PC-9 (cell line): ENCODE data around the gene SLC2A6.

Experiments used
- EZH2 ChIP-seq: fragments of 200-600 bp; sonication (generic); IDR thresholded peaks from 2 replicates; pipeline ENCODE4 v1.8.0; 2017; ENCODE audit warnings: antibody characterized with exemption, low read depth
- TF ChIP-seq, protein P1 (sequence below): fragments of 200-600 bp; sonication (generic); conservative IDR thresholded peaks from 2 replicates; pipeline ENCODE4 v1.6.1; 2017; ENCODE audit warnings: mixed run types, antibody characterized with exemption, mild to moderate bottlenecking, moderate library complexity

DNA sequence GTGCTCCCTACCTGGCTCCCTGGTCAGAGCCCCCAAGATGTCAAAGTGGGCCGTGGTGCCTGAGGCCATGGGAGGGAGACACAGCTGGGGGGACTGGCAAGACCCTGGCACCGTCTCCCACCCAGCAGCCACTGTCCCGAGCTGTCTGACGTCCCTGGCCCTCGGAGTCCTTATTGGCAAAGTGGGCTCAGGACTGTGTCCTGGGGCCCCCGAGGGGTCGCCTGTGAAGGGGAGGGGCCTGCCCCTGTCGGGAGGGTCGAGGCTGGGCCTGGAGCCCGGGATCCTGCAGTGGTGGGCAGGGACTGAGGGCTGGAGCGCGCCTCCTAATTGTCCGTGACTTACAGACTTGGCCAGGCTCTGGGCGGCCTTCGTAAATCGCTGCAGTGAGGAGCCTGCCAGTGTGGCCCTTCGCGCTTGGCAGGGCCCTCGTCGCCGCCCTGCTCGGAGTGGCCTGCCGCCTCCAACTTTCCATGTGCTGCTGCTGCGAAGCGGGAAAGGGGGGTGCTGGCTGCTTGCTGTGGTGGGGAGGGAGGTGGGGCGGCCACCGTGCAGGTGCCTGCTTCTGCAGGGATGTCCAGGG lies 32.1 kb upstream of the SLC2A6 start:
- TF ChIP-seq, protein P1, sequence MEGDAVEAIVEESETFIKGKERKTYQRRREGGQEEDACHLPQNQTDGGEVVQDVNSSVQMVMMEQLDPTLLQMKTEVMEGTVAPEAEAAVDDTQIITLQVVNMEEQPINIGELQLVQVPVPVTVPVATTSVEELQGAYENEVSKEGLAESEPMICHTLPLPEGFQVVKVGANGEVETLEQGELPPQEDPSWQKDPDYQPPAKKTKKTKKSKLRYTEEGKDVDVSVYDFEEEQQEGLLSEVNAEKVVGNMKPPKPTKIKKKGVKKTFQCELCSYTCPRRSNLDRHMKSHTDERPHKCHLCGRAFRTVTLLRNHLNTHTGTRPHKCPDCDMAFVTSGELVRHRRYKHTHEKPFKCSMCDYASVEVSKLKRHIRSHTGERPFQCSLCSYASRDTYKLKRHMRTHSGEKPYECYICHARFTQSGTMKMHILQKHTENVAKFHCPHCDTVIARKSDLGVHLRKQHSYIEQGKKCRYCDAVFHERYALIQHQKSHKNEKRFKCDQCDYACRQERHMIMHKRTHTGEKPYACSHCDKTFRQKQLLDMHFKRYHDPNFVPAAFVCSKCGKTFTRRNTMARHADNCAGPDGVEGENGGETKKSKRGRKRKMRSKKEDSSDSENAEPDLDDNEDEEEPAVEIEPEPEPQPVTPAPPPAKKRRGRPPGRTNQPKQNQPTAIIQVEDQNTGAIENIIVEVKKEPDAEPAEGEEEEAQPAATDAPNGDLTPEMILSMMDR, result no peak
- TF ChIP-seq EZH2, result no peak
